ENCODE results near the gene SLC13A3. TPM values are rescaled to one million over a fixed set of nuclear protein-coding genes. Genes with fewer than 3 reads are reported as not detected.

SLC13A3 gene
- polyA plus RNA-seq, 2 donors: 0.22 to 0.45 TPM

DNA sequence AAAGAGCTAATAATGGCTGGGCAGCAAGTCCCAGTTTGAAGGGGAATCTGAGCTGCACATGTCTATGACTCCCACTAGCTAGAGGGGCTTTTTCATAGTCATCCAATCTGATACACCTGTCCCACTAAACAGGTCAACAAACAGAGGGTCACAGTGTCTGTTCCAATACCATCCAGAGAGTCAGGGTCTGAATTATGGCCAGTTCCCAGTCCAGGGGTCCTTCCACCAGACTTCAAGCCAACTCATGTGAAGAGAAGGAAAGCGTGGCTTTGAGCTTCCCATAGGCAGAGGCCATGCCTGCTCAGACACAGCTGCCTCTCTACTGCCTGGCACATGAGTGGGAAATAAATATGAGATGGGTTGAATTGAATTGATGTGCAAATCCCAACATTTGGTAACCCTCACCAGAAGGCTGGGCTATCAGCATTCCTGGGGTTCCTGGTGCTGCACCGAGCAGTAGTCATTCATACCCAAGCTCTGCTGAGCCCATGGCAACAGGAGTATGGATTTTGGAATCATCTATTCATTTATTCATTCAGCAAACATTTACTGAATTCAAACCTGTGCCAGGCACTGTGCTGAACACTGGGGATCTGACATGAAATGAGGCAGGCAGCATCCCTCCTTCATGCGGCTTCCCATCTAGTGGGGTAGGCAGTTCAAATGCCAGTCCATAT lies 20.7 kb upstream of the SLC13A3 start:
- Histone ChIP-seq H3K27ac (ENCODE audit: low read depth in 2 of 2, low read length in 1 of 2) (no peak overlapping the region), H3K4me3 (ENCODE audit: low read depth in 1 of 2, low read length in 2 of 2) (no peak overlapping the region), H3K4me1 (ENCODE audit: control insufficient read depth in 2 of 2, insufficient read depth in 2 of 2, low read length in 1 of 2) (no peaks in the 10 kb centered on the region), H3K9me3 (ENCODE audit: control insufficient read depth in 2 of 2, insufficient read depth in 1 of 2, low read depth in 1 of 2, low read length in 1 of 2) (peaks cover 2 to 6% of the 10 kb centered on the region in 2 donors), H3K36me3 (ENCODE audit: control insufficient read depth in 2 of 2, insufficient read depth in 2 of 2, low read length in 1 of 2) (no peaks in the 10 kb centered on the region), H3K27me3 (ENCODE audit: control insufficient read depth in 1 of 2, insufficient read depth in 2 of 2, low read length in 2 of 2) (no peaks in the 10 kb centered on the region)
- WGBS, 2 donors: 90 to 97% methylated on average over 3 of the region's 3 CpGs

DNA sequence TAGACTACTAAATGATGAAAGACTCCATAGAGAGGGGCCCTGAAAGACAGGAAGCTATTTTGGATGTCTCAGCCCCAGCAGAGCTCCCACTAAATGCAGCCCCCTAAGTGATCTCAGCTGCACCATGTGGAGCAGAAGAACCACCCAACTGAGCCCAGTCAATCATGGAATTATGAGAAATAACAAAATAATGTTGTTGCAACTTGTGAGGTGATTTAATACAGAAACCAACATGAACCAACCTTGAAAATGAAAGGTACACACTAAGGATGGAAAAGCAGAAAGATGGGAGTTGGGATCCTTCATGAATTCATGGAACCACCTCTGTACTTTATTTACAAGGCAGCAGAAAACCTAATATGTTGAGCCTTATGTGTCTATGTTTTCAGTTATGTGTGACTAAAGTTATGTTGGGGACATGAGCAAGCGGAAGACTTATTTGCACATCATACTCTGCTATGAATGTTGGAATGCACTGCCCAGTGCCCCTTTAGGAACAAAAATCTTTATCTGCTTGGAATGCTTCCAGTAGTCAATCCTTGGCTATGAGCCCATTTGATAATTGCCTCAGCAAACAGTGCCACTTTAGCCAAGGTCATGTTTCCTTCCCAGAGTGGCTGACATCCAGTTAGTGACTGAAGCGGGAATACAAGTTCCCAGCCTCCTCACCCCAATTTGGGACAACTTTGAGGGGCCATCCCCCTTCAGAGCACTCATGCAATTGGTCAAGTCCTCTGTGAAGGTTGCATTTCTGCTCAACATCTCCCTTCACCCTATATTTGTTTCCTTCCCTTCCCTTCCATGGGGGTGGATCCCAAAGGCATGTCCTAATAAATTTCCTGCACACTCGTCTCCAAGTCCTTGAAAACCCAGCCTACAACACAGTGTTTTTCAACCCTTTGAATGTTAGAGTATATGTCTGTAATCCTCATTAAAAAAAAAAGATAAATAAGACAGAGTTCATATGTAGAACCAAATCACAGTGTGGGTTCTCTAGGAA lies 19.6 kb upstream of the SLC13A3 start:
- Histone ChIP-seq H3K4me1 (ENCODE audit: control insufficient read depth in 2 of 2, insufficient read depth in 2 of 2, low read length in 1 of 2) (no peaks in the 10 kb centered on the region), H3K36me3 (ENCODE audit: control insufficient read depth in 2 of 2, insufficient read depth in 2 of 2, low read length in 1 of 2) (no peaks in the 10 kb centered on the region), H3K27ac (ENCODE audit: low read depth in 2 of 2, low read length in 1 of 2) (no peak overlapping the region), H3K27me3 (ENCODE audit: control insufficient read depth in 1 of 2, insufficient read depth in 2 of 2, low read length in 2 of 2) (no peaks in the 10 kb centered on the region), H3K4me3 (ENCODE audit: low read depth in 1 of 2, low read length in 2 of 2) (no peak overlapping the region), H3K9me3 (ENCODE audit: control insufficient read depth in 2 of 2, insufficient read depth in 1 of 2, low read depth in 1 of 2, low read length in 1 of 2) (peaks cover 2 to 6% of the 10 kb centered on the region in 2 donors)
- 73 to 79% methylated on average over 3 of the region's 3 CpGs for WGBS, 2 donors

DNA sequence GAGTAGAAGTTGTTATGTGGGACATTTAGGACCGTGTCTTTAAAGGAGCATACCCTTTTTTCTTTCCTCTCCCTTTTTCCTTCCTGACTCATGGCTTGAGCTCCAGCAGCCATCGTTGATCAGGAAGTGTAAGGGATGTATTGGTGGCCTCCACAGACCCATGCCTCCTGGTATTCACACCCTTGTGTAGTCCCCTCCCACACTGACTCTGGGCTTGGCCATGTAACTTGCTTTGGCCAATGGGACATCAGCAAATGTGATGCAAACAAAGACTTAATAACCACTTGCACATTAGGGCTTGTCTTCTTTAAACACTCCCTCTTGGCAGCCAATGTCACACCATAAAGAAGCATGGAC lies 18.9 kb upstream of the SLC13A3 start:
- no peaks in the 10 kb centered on the region for H3K4me1 ChIP-seq (ENCODE audit: control insufficient read depth in 2 of 2, insufficient read depth in 2 of 2, low read length in 1 of 2)
- WGBS, 2 donors: 80 to 92% methylated on average over 2 of the region's 2 CpGs
- H3K36me3 ChIP-seq (ENCODE audit: control insufficient read depth in 2 of 2, insufficient read depth in 2 of 2, low read length in 1 of 2): no peaks in the 10 kb centered on the region
- H3K9me3 ChIP-seq (ENCODE audit: control insufficient read depth in 2 of 2, insufficient read depth in 1 of 2, low read depth in 1 of 2, low read length in 1 of 2): peaks cover 2 to 6% of the 10 kb centered on the region in 2 donors
- H3K27ac ChIP-seq (ENCODE audit: low read depth in 2 of 2, low read length in 1 of 2): no peak overlapping the region
- H3K27me3 ChIP-seq (ENCODE audit: control insufficient read depth in 1 of 2, insufficient read depth in 2 of 2, low read length in 2 of 2): no peaks in the 10 kb centered on the region
- H3K4me3 ChIP-seq (ENCODE audit: low read depth in 1 of 2, low read length in 2 of 2): no peak overlapping the region

DNA sequence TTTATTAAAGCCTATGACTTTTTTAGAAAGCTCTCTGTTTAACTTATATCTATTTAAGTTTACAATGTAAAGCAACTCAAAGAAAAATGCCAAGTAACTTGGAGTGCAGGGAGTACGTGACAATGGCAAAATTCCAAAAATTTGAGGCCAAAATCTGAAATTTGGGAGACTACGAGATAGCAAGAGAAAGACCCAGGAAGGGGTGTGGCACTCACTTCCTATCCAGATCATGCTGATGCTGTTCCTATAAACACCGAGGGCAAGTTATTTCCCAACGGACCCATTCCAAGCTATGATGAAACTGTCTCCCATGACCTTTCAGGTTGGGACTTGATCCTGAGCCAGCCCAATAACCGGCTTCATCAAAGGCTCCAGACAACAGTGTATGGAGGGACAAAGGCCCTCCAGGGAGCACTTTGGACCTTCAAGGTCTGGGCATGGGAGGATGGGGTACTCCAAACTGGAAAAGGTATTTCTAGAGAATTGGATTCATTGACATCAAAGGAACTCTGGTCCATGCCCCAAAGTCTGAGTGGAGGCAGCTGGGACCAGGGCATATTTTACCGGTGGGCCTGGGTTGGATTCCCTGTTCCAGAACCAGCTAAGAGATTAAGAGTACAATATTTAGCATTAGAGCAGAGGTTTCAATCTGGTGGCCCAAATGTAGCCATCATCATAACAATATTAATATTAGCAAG lies 15.7 kb upstream of the SLC13A3 start:
- Histone ChIP-seq H3K36me3 (ENCODE audit: control insufficient read depth in 2 of 2, insufficient read depth in 2 of 2, low read length in 1 of 2) (no peaks in the 10 kb centered on the region), H3K4me3 (ENCODE audit: low read depth in 1 of 2, low read length in 2 of 2) (no peak overlapping the region), H3K27ac (ENCODE audit: low read depth in 2 of 2, low read length in 1 of 2) (no peak overlapping the region), H3K4me1 (ENCODE audit: control insufficient read depth in 2 of 2, insufficient read depth in 2 of 2, low read length in 1 of 2) (no peaks in the 10 kb centered on the region), H3K9me3 (ENCODE audit: control insufficient read depth in 2 of 2, insufficient read depth in 1 of 2, low read depth in 1 of 2, low read length in 1 of 2) (peaks cover 2 to 3% of the 10 kb centered on the region in 2 donors), H3K27me3 (ENCODE audit: control insufficient read depth in 1 of 2, insufficient read depth in 2 of 2, low read length in 2 of 2) (no peaks in the 10 kb centered on the region)
- WGBS, 2 donors: 79 to 80% methylated on average over 6 of the region's 6 CpGs

DNA sequence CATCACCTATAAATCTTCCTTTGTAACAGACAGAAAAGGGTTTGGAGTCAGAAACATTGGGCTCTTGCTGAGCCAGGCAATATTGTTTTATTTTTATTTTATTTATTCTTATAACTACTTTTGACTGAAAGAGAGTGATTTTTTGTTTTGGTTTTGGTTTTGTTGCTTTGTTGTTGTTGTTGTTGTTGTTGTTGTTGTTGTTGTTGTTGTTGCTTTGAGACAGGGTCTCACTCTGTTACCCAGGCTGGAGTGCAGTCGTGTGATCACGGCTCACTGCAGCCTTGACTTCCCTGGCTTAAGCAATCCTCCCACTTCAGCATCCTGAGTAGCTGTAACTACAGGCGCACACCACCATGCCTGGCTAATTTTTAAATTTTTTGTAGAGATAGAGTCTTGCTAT lies 15.0 kb upstream of the SLC13A3 start:
- no peak overlapping the region for H3K27ac ChIP-seq (ENCODE audit: low read depth in 2 of 2, low read length in 1 of 2)
- no peaks in the 10 kb centered on the region for H3K4me1 ChIP-seq (ENCODE audit: control insufficient read depth in 2 of 2, insufficient read depth in 2 of 2, low read length in 1 of 2)
- H3K36me3 ChIP-seq (ENCODE audit: control insufficient read depth in 2 of 2, insufficient read depth in 2 of 2, low read length in 1 of 2): no peaks in the 10 kb centered on the region
- no peaks in the 10 kb centered on the region for H3K27me3 ChIP-seq (ENCODE audit: control insufficient read depth in 1 of 2, insufficient read depth in 2 of 2, low read length in 2 of 2)
- peaks cover 2 to 3% of the 10 kb centered on the region in 2 donors for H3K9me3 ChIP-seq (ENCODE audit: control insufficient read depth in 2 of 2, insufficient read depth in 1 of 2, low read depth in 1 of 2, low read length in 1 of 2)
- no peak overlapping the region for H3K4me3 ChIP-seq (ENCODE audit: low read depth in 1 of 2, low read length in 2 of 2)
- 94 to 96% methylated on average over 3 of the region's 3 CpGs for WGBS, 2 donors

DNA sequence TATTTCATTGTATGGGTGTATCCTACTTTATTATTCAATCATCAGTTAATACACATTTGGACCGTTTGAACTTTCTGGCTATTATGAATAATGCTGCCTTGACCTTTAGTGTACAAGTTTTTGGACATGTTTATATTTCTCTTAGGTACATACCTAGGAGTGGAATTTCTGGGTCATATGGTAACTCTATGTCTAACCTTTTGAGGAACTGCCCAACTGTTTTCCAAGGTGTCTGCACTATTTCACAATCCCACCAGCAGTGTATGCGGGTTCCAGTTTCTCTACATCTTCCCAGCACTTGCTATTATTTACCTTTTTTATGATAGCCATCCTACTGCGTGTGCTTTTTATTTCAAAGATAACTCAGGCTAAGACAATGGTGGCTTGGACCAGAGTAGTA lies 14.3 kb upstream of the SLC13A3 start:
- H3K9me3 ChIP-seq (ENCODE audit: control insufficient read depth in 2 of 2, insufficient read depth in 1 of 2, low read depth in 1 of 2, low read length in 1 of 2): peaks cover 2 to 3% of the 10 kb centered on the region in 2 donors
- H3K27ac ChIP-seq (ENCODE audit: low read depth in 2 of 2, low read length in 1 of 2): no peak overlapping the region
- no peaks in the 10 kb centered on the region for H3K36me3 ChIP-seq (ENCODE audit: control insufficient read depth in 2 of 2, insufficient read depth in 2 of 2, low read length in 1 of 2)
- 82 to 84% methylated on average over 3 of the region's 3 CpGs for WGBS, 2 donors
- no peaks in the 10 kb centered on the region for H3K4me1 ChIP-seq (ENCODE audit: control insufficient read depth in 2 of 2, insufficient read depth in 2 of 2, low read length in 1 of 2)
- no peaks in the 10 kb centered on the region for H3K27me3 ChIP-seq (ENCODE audit: control insufficient read depth in 1 of 2, insufficient read depth in 2 of 2, low read length in 2 of 2)
- no peak overlapping the region for H3K4me3 ChIP-seq (ENCODE audit: low read depth in 1 of 2, low read length in 2 of 2)

DNA sequence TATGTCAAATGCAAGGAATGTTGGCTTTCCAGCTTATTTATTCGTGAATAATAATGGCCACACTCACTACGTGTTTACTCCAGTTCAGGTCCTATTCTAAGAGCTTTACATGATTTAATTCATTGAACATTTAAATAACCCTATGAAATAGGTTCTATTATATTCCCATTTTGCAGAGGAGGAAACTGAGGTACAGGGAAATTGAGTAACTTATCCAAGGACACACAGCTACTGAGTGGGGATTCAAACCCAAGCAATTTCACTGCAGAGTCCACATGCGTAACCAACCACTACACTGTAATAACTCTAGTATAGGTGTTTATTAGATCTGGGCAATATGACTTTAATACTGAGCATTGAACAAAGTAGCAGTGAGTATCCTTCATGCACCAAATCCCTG lies 12.3 kb upstream of the SLC13A3 start:
- 90 to 97% methylated on average over 3 of the region's 3 CpGs for WGBS, 2 donors
- no peaks in the 10 kb centered on the region for H3K36me3 ChIP-seq (ENCODE audit: control insufficient read depth in 2 of 2, insufficient read depth in 2 of 2, low read length in 1 of 2)
- no peaks in the 10 kb centered on the region for H3K27me3 ChIP-seq (ENCODE audit: control insufficient read depth in 1 of 2, insufficient read depth in 2 of 2, low read length in 2 of 2)
- no peak overlapping the region for H3K4me3 ChIP-seq (ENCODE audit: low read depth in 1 of 2, low read length in 2 of 2)
- H3K4me1 ChIP-seq (ENCODE audit: control insufficient read depth in 2 of 2, insufficient read depth in 2 of 2, low read length in 1 of 2): no peaks in the 10 kb centered on the region
- H3K27ac ChIP-seq (ENCODE audit: low read depth in 2 of 2, low read length in 1 of 2): no peak overlapping the region
- no peaks in the 10 kb centered on the region for H3K9me3 ChIP-seq (ENCODE audit: control insufficient read depth in 2 of 2, insufficient read depth in 1 of 2, low read depth in 1 of 2, low read length in 1 of 2)

DNA sequence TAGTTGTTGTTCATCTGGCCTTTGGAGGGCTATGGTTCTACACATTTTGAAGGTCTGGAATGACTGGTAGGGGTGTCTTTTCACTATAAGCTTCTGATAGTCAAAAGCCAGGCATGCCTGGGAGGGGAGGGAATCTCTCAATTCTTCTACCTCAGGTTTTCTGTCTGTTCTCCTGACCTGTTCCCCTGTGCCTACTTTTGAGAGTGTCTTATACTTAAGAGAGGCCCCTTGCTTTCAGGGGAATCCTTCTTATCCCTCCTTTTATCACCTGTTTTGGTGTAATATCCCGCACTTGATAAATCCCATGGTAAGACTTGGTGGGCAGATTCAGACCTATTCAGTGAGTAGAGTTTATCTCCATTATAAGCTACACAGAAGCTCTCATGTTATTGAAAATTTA lies 10.4 kb upstream of the SLC13A3 start:
- Histone ChIP-seq H3K27me3 (ENCODE audit: control insufficient read depth in 1 of 2, insufficient read depth in 2 of 2, low read length in 2 of 2) (no peaks in the 10 kb centered on the region), H3K36me3 (ENCODE audit: control insufficient read depth in 2 of 2, insufficient read depth in 2 of 2, low read length in 1 of 2) (no peaks in the 10 kb centered on the region), H3K27ac (ENCODE audit: low read depth in 2 of 2, low read length in 1 of 2) (no peak overlapping the region), H3K9me3 (ENCODE audit: control insufficient read depth in 2 of 2, insufficient read depth in 1 of 2, low read depth in 1 of 2, low read length in 1 of 2) (no peaks in the 10 kb centered on the region), H3K4me1 (ENCODE audit: control insufficient read depth in 2 of 2, insufficient read depth in 2 of 2, low read length in 1 of 2) (no peaks in the 10 kb centered on the region), H3K4me3 (ENCODE audit: low read depth in 1 of 2, low read length in 2 of 2) (no peak overlapping the region)
- WGBS, 2 donors: 96 to 98% methylated on average over 1 of the region's 1 CpG

DNA sequence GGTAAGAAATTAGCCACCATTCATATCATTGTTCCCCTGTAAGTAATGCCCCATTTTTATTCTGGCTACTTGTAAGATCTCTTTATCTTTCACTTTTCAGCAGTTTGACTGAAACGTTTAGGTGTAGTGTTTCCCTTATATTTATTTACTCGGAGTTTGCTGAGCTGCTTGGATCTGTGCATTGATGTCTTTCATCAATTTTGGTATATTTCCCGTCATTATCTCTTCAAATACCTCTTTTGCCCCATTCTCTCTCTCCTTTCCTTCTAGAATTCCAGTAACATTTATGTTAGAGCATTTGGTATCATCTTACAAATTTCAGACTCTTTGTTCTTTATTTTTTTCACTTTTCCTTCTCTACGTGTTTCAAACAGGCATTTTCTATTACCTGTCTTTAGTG lies 9.2 kb upstream of the SLC13A3 start:
- no peak overlapping the region for H3K27ac ChIP-seq (ENCODE audit: low read depth in 2 of 2, low read length in 1 of 2)
- H3K36me3 ChIP-seq (ENCODE audit: control insufficient read depth in 2 of 2, insufficient read depth in 2 of 2, low read length in 1 of 2): no peaks in the 10 kb centered on the region
- no peaks in the 10 kb centered on the region for H3K4me1 ChIP-seq (ENCODE audit: control insufficient read depth in 2 of 2, insufficient read depth in 2 of 2, low read length in 1 of 2)
- no peaks in the 10 kb centered on the region for H3K27me3 ChIP-seq (ENCODE audit: control insufficient read depth in 1 of 2, insufficient read depth in 2 of 2, low read length in 2 of 2)
- H3K9me3 ChIP-seq (ENCODE audit: control insufficient read depth in 2 of 2, insufficient read depth in 1 of 2, low read depth in 1 of 2, low read length in 1 of 2): no peaks in the 10 kb centered on the region
- H3K4me3 ChIP-seq (ENCODE audit: low read depth in 1 of 2, low read length in 2 of 2): no peak overlapping the region
- 83 to 85% methylated on average over 4 of the region's 4 CpGs for WGBS, 2 donors
